Endodermal cell (in vitro differentiated cells): ENCODE results near the gene NPC2. TPM values are rescaled to one million over a fixed set of nuclear protein-coding genes. Genes with fewer than 3 reads are reported as not detected.

ENCODE experiments used
- DNase-seq: peaks from one replicate; pipeline ENCODE4 v3.0.0-alpha.2; 2017
- H3K27ac ChIP-seq: 2 replicates; pipeline ENCODE4 v1.5.1; 2013; ENCODE audit warnings: mild to moderate bottlenecking, low read depth, low read length, moderate library complexity
- H3K27me3 ChIP-seq: 2 replicates; pipeline ENCODE4 v1.6.1; 2013; ENCODE audit warnings: mild to moderate bottlenecking, low read length, moderate library complexity; ENCODE audit not compliant: insufficient read depth, control insufficient read depth, poor library complexity, severe bottlenecking
- H3K36me3 ChIP-seq: 2 replicates; pipeline ENCODE4 v1.7.0; 2013; ENCODE audit warnings: mild to moderate bottlenecking, low read length, moderate library complexity; ENCODE audit not compliant: control insufficient read depth, insufficient read depth
- H3K4me1 ChIP-seq: one replicate; pipeline ENCODE4 v1.7.0; 2013; ENCODE audit warnings: low read length; ENCODE audit not compliant: control insufficient read depth, insufficient read depth
- H3K4me3 ChIP-seq: 2 replicates; pipeline ENCODE4 v1.5.1; 2013; ENCODE audit warnings: mild to moderate bottlenecking, low read length, moderate library complexity
- H3K9ac ChIP-seq: 2 replicates; pipeline ENCODE4 v1.6.1; 2013; ENCODE audit warnings: mild to moderate bottlenecking, low read length, moderate library complexity; ENCODE audit not compliant: poor library complexity, severe bottlenecking; ENCODE audit errors: extremely low read depth
- H3K9me3 ChIP-seq: 2 replicates; pipeline ENCODE4 v1.6.1; 2013; ENCODE audit warnings: mild to moderate bottlenecking, low read length, moderate library complexity; ENCODE audit not compliant: control insufficient read depth
- H3K27ac Mint-ChIP-seq: 2 replicates; pipeline ENCODE4 v1.8.0; 2020; ENCODE audit warnings: mixed read lengths
- H3K27me3 Mint-ChIP-seq: 2 replicates; pipeline ENCODE4 v1.8.0; 2021; ENCODE audit warnings: mild to moderate bottlenecking, mixed read lengths; ENCODE audit not compliant: insufficient read depth
- H3K36me3 Mint-ChIP-seq: 2 replicates; pipeline ENCODE4 v1.8.0; 2020; ENCODE audit warnings: low read depth, mixed read lengths
- H3K4me1 Mint-ChIP-seq: 2 replicates; pipeline ENCODE4 v1.8.0; 2020; ENCODE audit warnings: mixed read lengths
- H3K4me3 Mint-ChIP-seq: 2 replicates; pipeline ENCODE4 v1.8.0; 2020; ENCODE audit warnings: mild to moderate bottlenecking, moderate library complexity, mixed read lengths
- H3K9me3 Mint-ChIP-seq: 2 replicates; pipeline ENCODE4 v1.8.0; 2020; ENCODE audit warnings: mild to moderate bottlenecking, mixed read lengths
- CTCF ChIP-seq: fragments of 200-600 bp; sonication (generic); conservative IDR thresholded peaks from 2 replicates; pipeline ENCODE4 v1.5.0; 2021; ENCODE audit warnings: antibody characterized with exemption, mild to moderate bottlenecking
- WGBS, 2 experiments: methylation state at CpG; one replicate each; pipeline versions ENCODE4 v1.1.5 to v1.1.7; 2013; ENCODE audit warnings: missing lambda C conversion rate in 2 of 2, mixed read lengths in 1 of 2; ENCODE audit not compliant: insufficient coverage in 1 of 2, insufficient read length in 1 of 2; 5-methylcytosine and 5-hydroxymethylcytosine counted together
- total RNA-seq, 2 donors: library from RNA; stranded (reverse); fragmentation: NEBNext Ultra II Directional in 1 of 2; extraction: Animal tissue kit (Norgen Biotek cat#: 25700) in 1 of 2; gene quantifications; 2 replicates in 1 of 2; 3 replicates in 1 of 2; pipeline ENCODE4 v1.2.1, GENCODE V29; 2021

The NPC2 gene
- total RNA-seq, 2 donors from 2014 or later, result 279 to 462 TPM

- H3K27me3 Mint-ChIP-seq, result no peaks in the 10 kb centered on the region
- Histone ChIP-seq H3K9me3 (no peaks in the 10 kb centered on the region), H3K4me3 (no peak overlapping the region), H3K27ac (no peak overlapping the region), H3K27me3 (no peaks in the 10 kb centered on the region), H3K4me1 (peaks cover 9% of the 10 kb centered on the region), H3K36me3 (peaks cover 95% of the 10 kb centered on the region), H3K9ac (no peak overlapping the region)
- peaks cover 27% of the 10 kb centered on the region for H3K4me1 Mint-ChIP-seq
- H3K9me3 Mint-ChIP-seq, result no peaks in the 10 kb centered on the region
- 92 to 95% methylated on average over 2 to 3 of the region's 3 CpGs for WGBS, 2 experiments
- TF ChIP-seq CTCF, result no peak
- DNase-seq, result no peak
- H3K36me3 Mint-ChIP-seq, result peaks cover 80% of the 10 kb centered on the region
- H3K4me3 Mint-ChIP-seq, result no peak overlapping the region
- no peak overlapping the region for H3K27ac Mint-ChIP-seq
These were observed 16.5 kb downstream of the NPC2 start for GRCh38 chr14:74476607-74477006.

- no peak overlapping the region for H3K4me3 ChIP-seq
- TF ChIP-seq CTCF, result no peak
- Mint-ChIP-seq H3K36me3 (peaks cover 75% of the 10 kb centered on the region), H3K9me3 (no peaks in the 10 kb centered on the region), H3K4me3 (no peak overlapping the region), H3K27me3 (no peaks in the 10 kb centered on the region), H3K4me1 (peaks cover 32% of the 10 kb centered on the region), H3K27ac (no peak overlapping the region)
- H3K36me3 ChIP-seq, result peaks cover 91% of the 10 kb centered on the region
- H3K27me3 ChIP-seq, result no peaks in the 10 kb centered on the region
- 94% methylated on average over 4 of the region's 4 CpGs for WGBS, 2 experiments
- DNase-seq, result no peak
- peaks cover 5% of the 10 kb centered on the region for H3K4me1 ChIP-seq
- H3K9me3 ChIP-seq, result no peaks in the 10 kb centered on the region
- H3K27ac ChIP-seq, result no peak overlapping the region
- H3K9ac ChIP-seq, result no peak overlapping the region
These were observed 17.0 kb downstream of the NPC2 start for GRCh38 chr14:74476107-74476506.

- Mint-ChIP-seq H3K27ac (no peak overlapping the region), H3K4me3 (no peak overlapping the region), H3K4me1 (peaks cover 37% of the 10 kb centered on the region), H3K9me3 (no peaks in the 10 kb centered on the region), H3K27me3 (no peaks in the 10 kb centered on the region), H3K36me3 (peaks cover 71% of the 10 kb centered on the region)
- no peak for TF ChIP-seq CTCF
- no peak overlapping the region for H3K27ac ChIP-seq
- H3K9me3 ChIP-seq, result no peaks in the 10 kb centered on the region
- DNase-seq, result no peak
- WGBS, 2 experiments, result 94 to 100% methylated on average over 2 to 3 of the region's 3 CpGs
- no peaks in the 10 kb centered on the region for H3K27me3 ChIP-seq
- H3K36me3 ChIP-seq, result peaks cover 87% of the 10 kb centered on the region
- no peak overlapping the region for H3K9ac ChIP-seq
- peaks cover 5% of the 10 kb centered on the region for H3K4me1 ChIP-seq
- H3K4me3 ChIP-seq, result no peak overlapping the region
These were observed 17.4 kb downstream of the NPC2 start for GRCh38 chr14:74475678-74476077.
